Activated CD4-positive, alpha-beta memory T cell treated with anti-CD3 and anti-CD28 coated beads for 36 hours (primary cell): ENCODE data around the gene RGS3. TPM values are rescaled to one million over a fixed set of nuclear protein-coding genes. Genes with fewer than 3 reads are reported as not detected.

Experiments used
- CTCF ChIA-PET: fragments of 350-600 bp; sonication (Branson Sonifier 250); formaldehyde crosslinking; loops from one replicate; lab custom pipeline; 2021; ENCODE audit warnings: antibody characterized with exemption, inconsistent platforms; lab: Charles Lee
- POLR2A ChIA-PET: fragments of 350-600 bp; sonication (Branson Sonifier 250); formaldehyde crosslinking; loops from one replicate; lab custom pipeline; 2021; ENCODE audit warnings: antibody characterized with exemption; lab: Charles Lee
- DNase-seq: peaks from one replicate; pipeline ENCODE4 v3.0.0-alpha.2; 2020
- H3K27ac Mint-ChIP-seq: one replicate; pipeline ENCODE4 v1.8.0; 2021; ENCODE audit warnings: mixed read lengths
- H3K27me3 Mint-ChIP-seq: one replicate; pipeline ENCODE4 v1.8.0; 2021; ENCODE audit warnings: mixed read lengths
- H3K36me3 Mint-ChIP-seq: one replicate; pipeline ENCODE4 v1.8.0; 2021; ENCODE audit warnings: mixed read lengths
- H3K4me1 Mint-ChIP-seq: one replicate; pipeline ENCODE4 v1.8.0; 2021; ENCODE audit warnings: low read depth, mixed read lengths
- H3K4me3 Mint-ChIP-seq: one replicate; pipeline ENCODE4 v1.8.0; 2021; ENCODE audit warnings: mild to moderate bottlenecking, mixed read lengths
- H3K9me3 Mint-ChIP-seq: one replicate; pipeline ENCODE4 v1.8.0; 2021; ENCODE audit warnings: mixed read lengths
- intact Hi-C: fragments of 100-400 bp; cut with micrococcal nuclease; formaldehyde crosslinking; loops from one replicate; pipeline ENCODE4 v1.15.1; 2023
- total RNA-seq, 2 experiments: library from RNA; stranded (reverse); gene quantifications; one replicate each; pipeline ENCODE4 v1.2.3, GENCODE V29; 2021

The RGS3 gene
- total RNA-seq, 2 experiments from 2014 or later, result 54.4 to 57.7 TPM

- no peaks in the 10 kb centered on the region for H3K36me3 Mint-ChIP-seq
- no peak overlapping the region for H3K27ac Mint-ChIP-seq
- intact Hi-C loops, result no loop called here
- H3K4me3 Mint-ChIP-seq, result no peak overlapping the region
- H3K4me1 Mint-ChIP-seq, result no peaks in the 10 kb centered on the region
- CTCF ChIA-PET, result interaction anchor here (1.4 kb wide), 1 partner anchor 17 kb away, joined by 5 read pairs; no protein-coding TSS in a partner anchor
- H3K9me3 Mint-ChIP-seq, result no peaks in the 10 kb centered on the region
- POLR2A ChIA-PET, result no interaction called here
- no peak for DNase-seq
- H3K27me3 Mint-ChIP-seq, result no peaks in the 10 kb centered on the region
Observed at GRCh38 chr9:113640418-113640817, 176.9 kb downstream of the RGS3 start.

- intact Hi-C loops, result no loop called here
- DNase-seq, result no peak
- Mint-ChIP-seq H3K36me3 (no peaks in the 10 kb centered on the region), H3K27ac (no peak overlapping the region), H3K9me3 (no peaks in the 10 kb centered on the region), H3K27me3 (peaks cover 2% of the 10 kb centered on the region), H3K4me1 (no peaks in the 10 kb centered on the region), H3K4me3 (no peak overlapping the region)
- POLR2A ChIA-PET, result no interaction called here
- CTCF ChIA-PET, result interaction anchor here (1.4 kb wide), 1 partner anchor 16 kb away, joined by 5 read pairs; no protein-coding TSS in a partner anchor
Observed at GRCh38 chr9:113641100-113641885, 177.8 kb downstream of the RGS3 start.

GRCh38 chr9:113644321-113644720, 180.8 kb downstream of the RGS3 start:
- peaks cover 5% of the 10 kb centered on the region for H3K27me3 Mint-ChIP-seq
- H3K27ac Mint-ChIP-seq, result no peak overlapping the region
- no peak overlapping the region for H3K4me3 Mint-ChIP-seq
- intact Hi-C loops, result no loop called here
- DNase-seq, result no peak
- H3K9me3 Mint-ChIP-seq, result no peaks in the 10 kb centered on the region
- ChIA-PET CTCF (interaction anchor here (0.7 to 1.5 kb wide), 4 partner anchors 9 to 234 kb away, joined by 3 to 6 read pairs (median 4); no protein-coding TSS in a partner anchor), POLR2A (no interaction called here)
- no peaks in the 10 kb centered on the region for H3K36me3 Mint-ChIP-seq
- H3K4me1 Mint-ChIP-seq, result no peaks in the 10 kb centered on the region

GRCh38 chr9:113645227-113645977, 181.9 kb downstream of the RGS3 start:
- Mint-ChIP-seq H3K4me3 (no peak overlapping the region), H3K9me3 (no peaks in the 10 kb centered on the region), H3K27me3 (peaks cover 5% of the 10 kb centered on the region), H3K27ac (no peak overlapping the region), H3K4me1 (no peaks in the 10 kb centered on the region), H3K36me3 (no peaks in the 10 kb centered on the region)
- ChIA-PET POLR2A (no interaction called here), CTCF (interaction anchor here (0.6 to 1.3 kb wide), 2 partner anchors 18 to 54 kb away, joined by 3 to 4 read pairs; no protein-coding TSS in a partner anchor)
- intact Hi-C loops, result no loop called here
- DNase-seq, result no peak

GRCh38 chr9:113645978-113646253, 182.4 kb downstream of the RGS3 start:
- ChIA-PET POLR2A (no interaction called here), CTCF (interaction anchor here (1.3 kb wide), 1 partner anchor 54 kb away, joined by 4 read pairs; no protein-coding TSS in a partner anchor)
- no peak for DNase-seq
- H3K9me3 Mint-ChIP-seq, result no peaks in the 10 kb centered on the region
- no peaks in the 10 kb centered on the region for H3K4me1 Mint-ChIP-seq
- H3K36me3 Mint-ChIP-seq, result no peaks in the 10 kb centered on the region
- peaks cover 5% of the 10 kb centered on the region for H3K27me3 Mint-ChIP-seq
- intact Hi-C loops, result no loop called here
- no peak overlapping the region for H3K27ac Mint-ChIP-seq
- no peak overlapping the region for H3K4me3 Mint-ChIP-seq

GRCh38 chr9:113646491-113646890, 183.0 kb downstream of the RGS3 start:
- no peak for DNase-seq
- H3K36me3 Mint-ChIP-seq, result no peaks in the 10 kb centered on the region

More at GRCh38 chr9:113646491-113646890, 183.0 kb downstream of the RGS3 start:
- Mint-ChIP-seq H3K9me3 (no peaks in the 10 kb centered on the region), H3K4me3 (no peak overlapping the region), H3K27me3 (peaks cover 5% of the 10 kb centered on the region), H3K4me1 (no peaks in the 10 kb centered on the region), H3K27ac (no peak overlapping the region)
- intact Hi-C loops, result no loop called here
- ChIA-PET POLR2A (no interaction called here), CTCF (interaction anchor here (1.3 kb wide), 1 partner anchor 55 kb away, joined by 4 read pairs; no protein-coding TSS in a partner anchor)

Other genes with a start within 250 kb of the RGS3 start
- gene FKBP15, start 242.4 kb upstream of the RGS3 start, total RNA-seq, result 10 to 100 TPM; 25.8 to 27.7 TPM
- 10 to 100 TPM; 12.1 to 12.5 TPM for gene SLC31A1, start 242.2 kb upstream of the RGS3 start, total RNA-seq
- 10 to 100 TPM; 49.8 to 50.9 TPM for gene CDC26, start 188.2 kb upstream of the RGS3 start, total RNA-seq
- 10 to 100 TPM; 47.6 to 48.7 TPM for gene PRPF4, start 188.1 kb upstream of the RGS3 start, total RNA-seq
- gene RNF183, start 160.4 kb upstream of the RGS3 start, total RNA-seq, result under 1 TPM; 0.36 to 0.39 TPM
- 1 to 10 TPM; 1.6 to 2.4 TPM for gene WDR31, start 123.5 kb upstream of the RGS3 start, total RNA-seq
- gene BSPRY, start 114.2 kb upstream of the RGS3 start, total RNA-seq, result 1 to 10 TPM; 7.6 to 8.5 TPM
- 10 to 100 TPM; 17.2 to 17.7 TPM for gene HDHD3, start 86.7 kb upstream of the RGS3 start, total RNA-seq
- gene ALAD, start 62.4 kb upstream of the RGS3 start, total RNA-seq, result 10 to 100 TPM; 21.4 to 22.9 TPM
- 10 to 100 TPM; 44.3 to 45.0 TPM for gene POLE3, start 53.1 kb upstream of the RGS3 start, total RNA-seq
- gene C9orf43, start 53.0 kb upstream of the RGS3 start, total RNA-seq, result under 1 TPM; 0.65 to 0.81 TPM